H1 (cell line): ENCODE measurements around the gene DYNC1I1. TPM values are rescaled to one million over a fixed set of nuclear protein-coding genes. Genes with fewer than 3 reads are reported as not detected.

Source experiments
- CBX8 ChIP-seq: fragments of 300-800, 300-1000 bp; sonication (generic); IDR thresholded peaks from 2 replicates; pipeline ENCODE4 v1.7.1; 2016; ENCODE audit warnings: low read depth, low read length, borderline replicate concordance
- polyA plus RNA-seq, 7 experiments: library from polyadenylated mRNA; depleted of rRNA in 3 of 7; stranded (reverse) in 5 of 7; unstranded in 2 of 7; fragments of >200 nt in 5 of 7; fragments of 200-250 nt in 2 of 7; gene quantifications; 1 replicate in 5 of 7; 2 replicates in 1 of 7; 4 replicates in 1 of 7; pipeline versions ENCODE4 v1.2.1 to v1.2.3, GENCODE V29; 2011 to 2013; ENCODE audit warnings: missing spikeins in 2 of 7, mixed read lengths in 2 of 7
- total RNA-seq: library from RNA; stranded (reverse); fragmentation: NEBNext Ultra II Directional; extraction: Animal tissue kit (Norgen Biotek cat#: 25700); gene quantifications from 2 replicates; pipeline ENCODE4 v1.2.1, GENCODE V29; 2021
- TF ChIP-seq, protein P1 (sequence below): IDR thresholded peaks from 2 replicates; pipeline ENCODE4 v1.6.1; 2011; ENCODE audit warnings: low read length, improper control_type of control experiment

The DYNC1I1 gene
- total and polyA plus RNA-seq, 2 of the 8 experiments (the other 6 are each of a cell fraction or from before 2014, with no cell fraction given) = 0.45 to 0.58 TPM

DNA sequence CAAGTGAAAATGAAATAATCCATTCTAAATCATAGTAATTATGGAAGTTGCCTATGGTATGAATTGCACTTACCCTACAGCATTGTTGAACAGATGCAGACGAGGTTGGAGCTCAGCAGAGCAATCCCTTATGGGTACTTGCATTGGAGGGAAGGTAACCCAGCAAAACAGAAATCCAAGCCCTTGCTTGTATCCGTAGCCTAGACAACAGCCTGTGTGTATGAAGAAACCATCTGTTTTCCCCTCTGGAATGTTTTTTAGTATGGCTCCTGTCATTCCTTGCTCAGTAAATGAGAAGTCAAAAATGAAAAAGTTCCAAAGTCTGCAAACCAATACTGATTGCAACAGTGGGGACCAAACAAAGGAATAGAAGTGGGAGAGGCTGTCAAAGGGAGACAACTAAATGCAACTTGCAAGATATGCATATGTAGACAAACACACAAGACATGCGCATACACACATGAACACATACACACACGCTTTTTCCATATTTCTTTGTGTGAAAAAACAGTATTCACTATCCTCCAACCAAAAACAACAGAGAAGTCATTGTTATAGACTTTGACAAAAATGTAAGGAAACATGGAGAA, 260.8 kb downstream of the DYNC1I1 start (continued):
- TF ChIP-seq, protein P1, sequence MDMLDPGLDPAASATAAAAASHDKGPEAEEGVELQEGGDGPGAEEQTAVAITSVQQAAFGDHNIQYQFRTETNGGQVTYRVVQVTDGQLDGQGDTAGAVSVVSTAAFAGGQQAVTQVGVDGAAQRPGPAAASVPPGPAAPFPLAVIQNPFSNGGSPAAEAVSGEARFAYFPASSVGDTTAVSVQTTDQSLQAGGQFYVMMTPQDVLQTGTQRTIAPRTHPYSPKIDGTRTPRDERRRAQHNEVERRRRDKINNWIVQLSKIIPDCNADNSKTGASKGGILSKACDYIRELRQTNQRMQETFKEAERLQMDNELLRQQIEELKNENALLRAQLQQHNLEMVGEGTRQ = no peak
- TF ChIP-seq CBX8 = no peak
